Activated CD8-positive, alpha-beta memory T cell treated with anti-CD3 and anti-CD28 coated beads for 36 hours (primary cell): Measurements from ENCODE around the gene AP3B1. TPM values are rescaled to one million over a fixed set of nuclear protein-coding genes. Genes with fewer than 3 reads are reported as not detected.

Experiments used
- CTCF ChIA-PET: fragments of 350-600 bp; sonication (Branson Sonifier 250); formaldehyde crosslinking; loops from one replicate; lab custom pipeline; 2021; ENCODE audit warnings: antibody characterized with exemption; lab: Charles Lee
- POLR2A ChIA-PET: fragments of 350-600 bp; sonication (Branson Sonifier 250); formaldehyde crosslinking; loops from one replicate; lab custom pipeline; 2021; ENCODE audit warnings: antibody characterized with exemption; lab: Charles Lee
- total RNA-seq, 2 experiments: library from RNA; stranded (reverse); gene quantifications; one replicate each; pipeline ENCODE4 v1.2.3, GENCODE V29; 2021

The AP3B1 gene
- total RNA-seq, 2 experiments from 2014 or later: 39.7 to 40.3 TPM

GRCh38 chr5:77995793-77996409 is 298.6 kb downstream of the AP3B1 start:
- ChIA-PET CTCF (no interaction called here), POLR2A (no interaction called here)

- POLR2A ChIA-PET: no interaction called here
- CTCF ChIA-PET: no interaction called here
Measured at GRCh38 chr5:77994943-77995342, 299.6 kb downstream of the AP3B1 start.

GRCh38 chr5:77993855-77994318 is 300.6 kb downstream of the AP3B1 start:
- CTCF ChIA-PET: no interaction called here
- POLR2A ChIA-PET: no interaction called here

DNA sequence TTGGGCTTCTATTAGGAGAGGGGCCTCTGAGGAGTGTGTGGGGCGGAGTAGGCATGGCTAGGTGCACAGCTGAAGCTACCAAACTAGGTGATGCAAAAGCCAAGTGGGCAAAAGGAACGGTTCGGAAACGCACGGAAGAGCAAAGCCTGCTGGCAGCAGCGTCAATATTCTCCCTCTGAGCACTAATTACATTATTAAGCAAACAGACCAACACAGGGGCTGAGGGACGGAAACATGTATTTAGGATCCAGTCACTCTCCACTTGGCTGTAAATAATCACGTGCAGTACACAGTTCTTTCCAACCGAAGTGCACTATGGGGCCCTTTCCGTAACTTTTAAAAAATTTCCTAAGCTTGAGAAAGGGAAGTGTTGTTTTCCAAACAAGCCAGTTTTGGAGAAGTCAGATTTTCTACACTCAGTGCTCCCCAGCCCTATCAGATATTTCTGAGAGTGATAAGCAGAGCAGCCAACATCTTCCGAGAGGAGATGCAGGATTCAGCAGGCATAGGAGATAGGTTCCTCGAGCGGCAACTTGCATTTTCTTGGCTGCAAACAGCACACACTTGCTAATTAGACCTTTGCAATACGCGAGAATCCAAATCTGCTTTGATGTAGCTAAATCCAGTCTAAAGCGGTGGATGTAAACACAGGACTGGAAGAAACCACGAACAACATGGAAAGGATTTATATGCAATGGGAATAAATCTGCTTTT is 301.2 kb downstream of the AP3B1 start:
- ChIA-PET POLR2A (no interaction called here), CTCF (no interaction called here)

GRCh38 chr5:77991084-77991483 is 303.4 kb downstream of the AP3B1 start:
- ChIA-PET POLR2A (no interaction called here), CTCF (no interaction called here)

DNA sequence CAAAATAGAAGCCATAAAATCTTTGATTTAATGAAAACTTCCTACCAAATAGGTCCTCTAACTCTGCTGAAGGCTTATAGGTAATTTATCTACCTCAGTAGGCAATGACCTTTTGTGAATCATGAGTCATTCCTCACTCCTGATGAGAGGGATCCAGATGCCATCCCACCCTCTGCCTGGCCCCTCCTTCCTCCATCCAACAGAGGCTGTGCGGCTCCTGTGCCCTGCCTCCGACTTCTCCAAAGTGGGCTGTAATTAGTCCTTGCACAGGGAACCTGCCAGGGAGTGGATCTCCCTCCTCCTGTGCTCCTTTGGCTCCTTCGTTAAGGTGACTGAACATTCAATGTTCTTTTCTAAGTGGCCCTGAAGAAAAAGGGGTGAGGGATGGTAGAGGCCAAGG is 304.5 kb downstream of the AP3B1 start:
- ChIA-PET POLR2A (no interaction called here), CTCF (no interaction called here)

DNA sequence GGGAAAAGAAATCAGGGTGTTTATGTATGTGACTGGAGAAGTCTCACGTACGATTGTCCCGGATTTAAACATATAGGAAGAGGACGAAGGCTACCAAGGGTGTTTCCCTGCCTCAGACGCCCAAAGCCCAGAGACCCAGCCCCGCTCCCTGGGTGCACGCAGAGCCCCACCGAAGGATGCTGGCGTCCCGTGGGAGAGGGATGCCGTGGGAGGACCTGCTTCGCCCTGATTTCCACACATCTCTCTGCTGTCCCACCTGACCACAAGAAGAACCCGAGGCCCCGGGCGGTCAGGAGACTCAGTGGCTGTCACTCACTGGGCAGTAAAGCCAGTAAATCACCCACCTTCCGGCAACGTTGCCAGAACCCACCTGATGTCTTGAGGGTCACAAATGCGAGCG is 306.5 kb downstream of the AP3B1 start:
- ChIA-PET CTCF (no interaction called here), POLR2A (no interaction called here)

DNA sequence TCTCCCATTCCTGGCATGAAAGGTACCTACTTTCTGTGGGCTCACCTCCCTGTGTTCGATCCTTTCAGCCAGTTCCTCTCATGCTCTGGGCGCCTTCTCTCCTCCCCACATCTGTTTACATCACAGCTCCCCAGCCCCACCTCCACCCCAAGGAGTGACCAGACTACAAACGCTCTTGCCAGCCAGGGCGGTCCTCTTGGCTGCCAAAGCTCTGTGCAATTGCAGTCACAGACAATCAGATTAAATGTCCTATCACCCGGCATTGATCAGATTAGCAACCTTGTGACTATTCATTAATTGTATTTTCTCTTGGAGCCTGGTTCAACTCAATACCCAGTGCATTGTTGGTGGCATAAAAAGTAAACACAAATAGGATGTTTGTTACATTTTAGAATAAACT is 307.2 kb downstream of the AP3B1 start:
- POLR2A ChIA-PET: no interaction called here
- CTCF ChIA-PET: no interaction called here

GRCh38 chr5:77986261-77986660 is 308.2 kb downstream of the AP3B1 start:
- CTCF ChIA-PET: interaction anchor here (0.7 kb wide), 1 partner anchor 56 kb away, joined by 4 read pairs; no protein-coding TSS in a partner anchor

DNA sequence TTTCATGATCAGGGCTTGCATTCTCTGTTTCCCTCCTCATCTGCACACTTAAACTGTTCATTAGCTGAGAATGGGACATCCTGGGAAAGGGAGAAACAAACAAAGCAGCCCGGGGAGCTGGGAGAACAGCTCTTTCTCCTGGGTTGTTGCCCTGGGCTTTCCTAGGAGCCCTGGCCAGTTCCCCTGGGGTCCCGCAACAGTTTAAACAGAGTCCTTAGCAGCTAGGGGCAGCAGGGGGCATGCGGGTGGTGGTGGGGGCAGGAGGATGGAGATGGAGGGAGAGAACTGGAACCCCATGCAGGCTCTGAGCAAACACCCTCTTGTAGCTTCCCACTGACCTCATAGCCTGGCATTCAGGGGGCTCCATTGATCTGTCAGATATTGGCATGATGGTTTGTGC is 309.3 kb downstream of the AP3B1 start:
- ChIA-PET CTCF (no interaction called here), POLR2A (no interaction called here)

More at GRCh38 chr5:77986261-77986660, 308.2 kb downstream of the AP3B1 start:
- POLR2A ChIA-PET: no interaction called here

DNA sequence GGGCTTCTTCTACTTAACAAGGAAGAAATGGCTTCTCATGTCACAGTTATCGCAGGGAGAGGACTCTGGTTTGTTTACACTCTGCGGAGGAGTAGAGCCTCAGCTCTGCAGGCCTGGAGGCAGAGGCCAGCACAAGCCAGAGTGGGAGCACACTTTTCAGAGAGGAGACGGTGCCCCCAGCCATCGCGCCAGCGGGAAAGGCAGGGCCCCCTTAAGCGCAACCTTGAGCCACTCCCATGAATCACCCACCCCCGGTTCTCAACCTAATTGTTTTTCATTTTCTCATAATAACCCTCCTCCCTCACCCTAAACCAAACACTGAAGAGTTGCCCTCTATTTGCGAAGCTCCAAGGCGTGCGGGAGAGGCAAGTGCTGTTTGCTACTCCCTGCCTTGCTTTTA is 309.9 kb downstream of the AP3B1 start:
- ChIA-PET CTCF (no interaction called here), POLR2A (no interaction called here)

DNA sequence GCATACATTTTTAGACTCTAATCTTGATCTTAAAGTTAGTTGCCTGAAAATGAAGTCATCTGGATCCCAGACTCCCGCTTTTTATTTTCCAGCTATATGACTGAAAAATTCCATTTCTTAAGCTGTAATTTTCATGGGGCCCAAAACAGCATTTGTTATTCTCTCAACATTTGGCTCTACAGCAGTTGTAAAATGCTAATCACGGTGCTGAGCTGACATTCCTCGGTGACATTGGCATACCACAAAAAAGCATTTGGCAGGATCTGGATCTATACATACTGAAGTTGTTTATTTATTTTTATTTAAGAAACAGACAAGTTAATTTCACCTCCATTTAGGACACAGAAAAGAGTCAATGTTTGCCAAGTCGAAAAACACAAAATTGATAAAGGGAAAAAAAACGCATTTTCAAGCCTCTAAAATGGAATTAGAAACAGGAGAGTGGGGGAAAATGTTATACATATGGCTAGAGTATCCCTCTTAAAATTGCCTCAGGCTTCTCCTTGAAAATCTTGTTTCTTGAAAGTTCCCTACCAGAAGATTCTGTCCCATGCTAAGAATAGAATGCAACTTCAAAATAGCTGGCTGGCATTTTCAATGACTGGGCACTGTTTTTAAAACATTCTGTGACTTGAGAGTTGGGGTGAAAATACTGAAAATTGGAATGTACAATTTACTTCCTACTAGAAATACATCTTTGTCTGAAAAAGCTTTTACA is 310.9 kb downstream of the AP3B1 start:
- CTCF ChIA-PET: no interaction called here
- POLR2A ChIA-PET: no interaction called here

DNA sequence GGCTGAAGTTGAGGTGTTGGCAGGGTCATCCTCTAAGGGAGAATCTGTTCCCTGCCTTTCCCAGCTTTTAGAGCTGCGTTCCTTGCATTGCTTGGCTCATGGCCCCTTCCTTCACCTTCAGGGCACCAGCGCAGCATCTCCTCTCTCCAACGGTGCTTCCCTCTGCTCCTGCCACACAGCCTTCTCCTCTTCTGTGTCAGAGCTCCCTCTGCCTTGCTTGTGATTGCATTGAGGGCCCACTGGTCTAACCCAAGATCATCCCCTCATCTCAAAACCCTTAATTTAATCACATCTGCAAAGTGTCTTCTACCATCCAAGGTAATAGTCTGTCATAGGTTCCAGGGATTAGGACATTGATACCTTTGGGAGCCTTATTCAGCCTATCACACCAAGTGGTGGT is 312.7 kb downstream of the AP3B1 start:
- ChIA-PET CTCF (no interaction called here), POLR2A (no interaction called here)

DNA sequence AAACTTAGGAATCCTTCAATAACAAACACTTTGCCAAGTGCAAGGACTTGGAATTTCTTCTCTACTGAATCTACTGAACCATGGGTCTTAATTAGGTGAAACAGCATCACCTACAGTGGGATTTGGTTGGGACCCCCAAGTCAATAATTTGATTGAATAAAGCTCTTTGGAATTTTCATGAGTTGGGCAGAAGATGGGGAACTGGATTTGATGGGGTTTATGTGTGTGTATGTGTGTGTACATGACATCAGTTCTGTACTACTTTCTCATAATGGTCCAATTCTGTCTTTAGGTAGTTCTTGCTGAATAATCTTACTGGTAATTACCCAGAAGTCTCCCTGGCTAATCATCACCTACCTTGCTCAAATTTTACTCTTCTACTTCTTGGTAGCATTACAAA is 319.9 kb downstream of the AP3B1 start:
- ChIA-PET POLR2A (no interaction called here), CTCF (no interaction called here)

DNA sequence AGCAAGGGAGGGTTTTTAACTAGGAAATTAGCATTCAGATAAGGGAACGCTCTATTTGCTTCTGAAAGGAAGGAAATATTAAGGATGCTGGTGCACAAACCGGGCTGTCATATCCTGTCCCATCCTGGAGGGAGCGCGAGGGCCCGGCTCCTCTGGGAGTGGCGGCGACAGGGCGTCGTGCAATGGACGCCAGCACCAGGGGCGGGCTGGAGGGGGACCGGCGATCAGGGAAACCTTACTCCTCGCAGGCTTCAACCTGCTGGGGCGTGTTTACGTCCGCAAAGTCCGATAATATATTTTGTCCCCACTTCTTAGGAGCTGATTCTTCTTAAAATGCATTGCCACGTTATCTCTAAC is 321.3 kb downstream of the AP3B1 start:
- POLR2A ChIA-PET: no interaction called here
- CTCF ChIA-PET: no interaction called here

DNA sequence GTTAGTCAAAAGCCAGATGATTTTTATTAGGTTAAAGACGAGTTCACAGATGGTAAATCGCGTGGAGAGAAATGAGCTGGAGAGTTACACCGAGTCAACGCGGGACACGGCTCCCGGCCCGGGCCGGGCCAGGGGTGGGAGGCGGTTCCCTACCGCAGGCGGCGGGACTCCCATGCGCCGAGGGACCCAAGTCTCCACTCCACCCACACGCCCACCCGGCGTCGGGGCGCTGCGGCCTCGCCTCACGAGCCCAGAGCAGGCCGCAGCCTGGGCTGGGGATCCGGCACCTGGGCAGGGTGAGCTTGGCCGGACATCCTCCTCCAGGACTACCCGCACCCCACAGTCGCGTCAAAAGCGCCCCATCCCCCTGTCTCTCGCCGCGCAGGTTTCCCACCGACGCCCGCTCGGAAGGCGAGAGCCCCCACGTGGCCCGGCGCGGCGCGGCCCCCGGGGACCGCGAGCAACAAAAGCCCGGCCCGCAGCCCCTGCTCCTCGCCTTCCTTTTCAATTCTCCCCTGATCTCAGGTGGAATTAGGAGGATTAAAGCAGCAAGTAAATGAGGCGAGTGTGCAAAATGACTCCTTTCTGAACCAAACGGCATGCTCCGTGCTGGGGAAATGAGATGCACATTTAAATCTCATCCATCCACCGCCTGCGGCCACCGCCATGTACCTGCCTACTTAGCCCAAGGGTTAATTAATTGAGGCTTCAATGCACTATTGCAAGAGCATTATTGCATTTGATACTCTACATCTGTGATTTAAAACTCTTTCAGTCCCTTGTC is 321.8 kb downstream of the AP3B1 start:
- CTCF ChIA-PET: interaction anchor here (0.7 kb wide), 1 partner anchor 238 kb away, joined by 3 read pairs; no protein-coding TSS in a partner anchor
- POLR2A ChIA-PET: no interaction called here

GRCh38 chr5:77971776-77972468 is 322.6 kb downstream of the AP3B1 start:
- ChIA-PET CTCF (interaction anchor here (0.7 kb wide), 1 partner anchor 238 kb away, joined by 3 read pairs; no protein-coding TSS in a partner anchor), POLR2A (no interaction called here)

GRCh38 chr5:77970891-77971290 is 323.6 kb downstream of the AP3B1 start:
- POLR2A ChIA-PET: no interaction called here
- CTCF ChIA-PET: interaction anchor here (0.6 kb wide), 1 partner anchor 40 kb away, joined by 4 read pairs; no protein-coding TSS in a partner anchor

GRCh38 chr5:77963795-77964194 is 330.7 kb downstream of the AP3B1 start:
- ChIA-PET POLR2A (no interaction called here), CTCF (interaction anchor here (1.1 kb wide), 1 partner anchor 13 kb away, joined by 3 read pairs; no protein-coding TSS in a partner anchor)
